ENCODE results near the gene PTGFRN.
"Not testable (repeated sequence)": the region's sequence is repeated elsewhere in the genome, so short reads cannot be mapped to it uniquely, and the experiment has no call there.

The PTGFRN gene

GRCh38 chr1:116916533-116917445 lies 7.1 kb downstream of the PTGFRN start:
- no peak for DNase-seq

- DNase-seq, result no peak
Measured at GRCh38 chr1:116918714-116919357, 9.1 kb downstream of the PTGFRN start.

GRCh38 chr1:116919802-116920201 lies 10.1 kb downstream of the PTGFRN start:
- no peak for DNase-seq

- DNase-seq, result no peak
Measured at GRCh38 chr1:116920211-116920610, 10.5 kb downstream of the PTGFRN start.

GRCh38 chr1:116921301-116921885 lies 11.7 kb downstream of the PTGFRN start:
- no peak for DNase-seq

- DNase-seq, result no peak
Measured at GRCh38 chr1:116921937-116922336, 12.2 kb downstream of the PTGFRN start.

- no peak for DNase-seq
Measured at GRCh38 chr1:116923421-116923820, 13.7 kb downstream of the PTGFRN start.

GRCh38 chr1:116927049-116927798 lies 17.5 kb downstream of the PTGFRN start:
- DNase-seq, result no peak

- DNase-seq, result no peak
Measured at GRCh38 chr1:116929961-116930592, 20.4 kb downstream of the PTGFRN start.

GRCh38 chr1:116931016-116931918 lies 21.6 kb downstream of the PTGFRN start:
- no peak for DNase-seq

- DNase-seq, result no peak
Measured at GRCh38 chr1:116933606-116934515, 24.1 kb downstream of the PTGFRN start.

GRCh38 chr1:116934586-116935207 lies 25.0 kb downstream of the PTGFRN start:
- no peak for DNase-seq

GRCh38 chr1:116938216-116938615 lies 28.5 kb downstream of the PTGFRN start:
- DNase-seq, result no peak

- not testable (repeated sequence) for DNase-seq
Measured at GRCh38 chr1:116939780-116940543, 30.2 kb downstream of the PTGFRN start.

GRCh38 chr1:116940814-116941599 lies 31.3 kb downstream of the PTGFRN start:
- no peak for DNase-seq

- no peak for DNase-seq
Measured at GRCh38 chr1:116941670-116942069, 32.0 kb downstream of the PTGFRN start.

- DNase-seq, result no peak
Measured at GRCh38 chr1:116942344-116942743, 32.6 kb downstream of the PTGFRN start.

- DNase-seq, result no peak
Measured at GRCh38 chr1:116943438-116943837, 33.7 kb downstream of the PTGFRN start.

Measured in RPMI8226 (cell line).